ENCODE results near the gene TMEM167B.

TMEM167B gene

DNA sequence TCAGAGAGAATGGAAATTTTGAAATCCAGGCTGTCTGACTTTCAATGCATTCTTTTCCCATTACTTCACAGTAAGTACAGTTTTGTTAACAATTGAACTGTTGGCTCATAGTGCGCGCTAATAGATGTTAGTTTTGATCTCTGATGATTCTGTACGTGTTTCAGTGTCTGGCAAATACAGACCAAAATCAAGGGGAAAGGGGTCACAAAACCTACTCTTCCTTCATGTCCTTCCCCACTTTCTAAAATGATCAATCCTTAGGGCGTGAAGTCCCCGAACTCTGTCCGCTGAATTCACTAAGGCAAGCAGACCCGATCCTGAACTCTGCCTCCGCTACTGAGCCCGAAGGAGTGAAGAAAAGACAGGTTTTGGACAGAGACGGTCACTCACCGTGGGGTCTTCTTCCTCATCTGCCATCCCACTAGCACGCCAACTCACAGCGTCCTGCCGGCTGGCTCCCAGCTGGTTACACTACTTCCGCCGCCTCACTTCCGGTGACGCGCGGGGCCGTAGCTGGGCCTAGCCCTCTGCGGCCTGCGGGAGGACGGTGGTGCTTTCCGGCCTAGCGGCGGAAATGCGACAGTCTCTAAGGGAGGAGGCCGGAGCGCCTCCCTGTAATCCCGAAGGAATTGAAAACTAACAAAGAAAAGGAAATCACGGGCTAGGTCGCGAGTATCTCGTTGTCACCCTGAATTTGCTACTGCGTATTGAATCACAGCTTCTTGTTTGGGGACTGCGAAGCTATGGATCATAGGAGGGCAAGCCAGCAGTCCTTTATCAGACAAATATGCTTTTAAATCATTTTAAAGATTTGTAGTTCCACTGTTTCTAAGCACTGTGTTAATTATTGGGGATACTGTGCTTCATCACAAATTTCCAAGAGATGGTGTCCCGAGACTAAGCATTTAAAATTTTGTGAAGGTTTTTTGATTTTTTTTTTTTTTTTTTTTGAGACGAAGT, 14.8 kb upstream of the TMEM167B start, which contains the start of gene TAF13:
TAF13 (minus strand) TSS at position 473 of the 960 bp plus-strand sequence; CDS start at position 417, 56 bp downstream.
- peak; percentile 95 for DNase-seq (ENCODE audit: low read depth)
- H3K4me3 ChIP-seq (ENCODE audit: low read depth, low read length) = peak within 1 kb of the TSS; percentile 89
- TF ChIP-seq MYC (IDR thresholded peaks at IDR 0.05; ENCODE audit: low read depth, low read length) = peak; percentile 57; the same call in 1 of the 2 replicates
- TF ChIP-seq, protein P1, sequence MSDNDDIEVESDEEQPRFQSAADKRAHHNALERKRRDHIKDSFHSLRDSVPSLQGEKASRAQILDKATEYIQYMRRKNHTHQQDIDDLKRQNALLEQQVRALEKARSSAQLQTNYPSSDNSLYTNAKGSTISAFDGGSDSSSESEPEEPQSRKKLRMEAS (IDR thresholded peaks at IDR 0.05; ENCODE audit: low read depth, low read length) = peak; percentile 71
- peak; percentile 78 for TF ChIP-seq POLR2A (IDR thresholded peaks at IDR 0.05; ENCODE audit: extremely low read depth, insufficient read length)
- TF ChIP-seq, protein P2, sequence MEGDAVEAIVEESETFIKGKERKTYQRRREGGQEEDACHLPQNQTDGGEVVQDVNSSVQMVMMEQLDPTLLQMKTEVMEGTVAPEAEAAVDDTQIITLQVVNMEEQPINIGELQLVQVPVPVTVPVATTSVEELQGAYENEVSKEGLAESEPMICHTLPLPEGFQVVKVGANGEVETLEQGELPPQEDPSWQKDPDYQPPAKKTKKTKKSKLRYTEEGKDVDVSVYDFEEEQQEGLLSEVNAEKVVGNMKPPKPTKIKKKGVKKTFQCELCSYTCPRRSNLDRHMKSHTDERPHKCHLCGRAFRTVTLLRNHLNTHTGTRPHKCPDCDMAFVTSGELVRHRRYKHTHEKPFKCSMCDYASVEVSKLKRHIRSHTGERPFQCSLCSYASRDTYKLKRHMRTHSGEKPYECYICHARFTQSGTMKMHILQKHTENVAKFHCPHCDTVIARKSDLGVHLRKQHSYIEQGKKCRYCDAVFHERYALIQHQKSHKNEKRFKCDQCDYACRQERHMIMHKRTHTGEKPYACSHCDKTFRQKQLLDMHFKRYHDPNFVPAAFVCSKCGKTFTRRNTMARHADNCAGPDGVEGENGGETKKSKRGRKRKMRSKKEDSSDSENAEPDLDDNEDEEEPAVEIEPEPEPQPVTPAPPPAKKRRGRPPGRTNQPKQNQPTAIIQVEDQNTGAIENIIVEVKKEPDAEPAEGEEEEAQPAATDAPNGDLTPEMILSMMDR (IDR thresholded peaks at IDR 0.05; ENCODE audit: low read depth, low read length) = no peak

DNA sequence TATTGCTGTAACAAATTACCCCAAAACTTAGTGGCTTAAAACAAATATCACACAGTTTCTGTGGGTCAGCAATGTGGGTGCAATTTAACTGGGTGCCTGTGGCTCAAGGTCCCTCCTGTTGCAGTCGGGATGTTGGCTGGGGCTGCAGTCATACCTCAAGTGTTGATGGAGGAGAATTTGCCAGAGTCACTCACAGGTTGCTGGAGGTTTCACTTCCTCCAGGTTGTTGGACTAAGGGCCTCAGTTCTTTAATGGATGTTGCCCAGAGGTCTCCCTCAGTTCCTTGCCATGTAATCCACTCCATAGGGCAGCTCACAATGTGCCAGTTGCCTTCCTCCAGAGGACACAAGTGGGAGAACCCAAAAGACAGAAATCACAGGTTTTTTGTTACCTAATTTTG, 12.2 kb upstream of the TMEM167B start:
- no peak overlapping the region for H3K4me3 ChIP-seq (ENCODE audit: low read depth, low read length)
- TF ChIP-seq POLR2A (IDR thresholded peaks at IDR 0.05; ENCODE audit: extremely low read depth, insufficient read length) (no peak), MYC (IDR thresholded peaks at IDR 0.05; ENCODE audit: low read depth, low read length) (no peak)
- TF ChIP-seq, protein P1 (IDR thresholded peaks at IDR 0.05; ENCODE audit: low read depth, low read length) = no peak
- TF ChIP-seq, protein P2 (IDR thresholded peaks at IDR 0.05; ENCODE audit: low read depth, low read length) = no peak
- no peak for DNase-seq (ENCODE audit: low read depth)

DNA sequence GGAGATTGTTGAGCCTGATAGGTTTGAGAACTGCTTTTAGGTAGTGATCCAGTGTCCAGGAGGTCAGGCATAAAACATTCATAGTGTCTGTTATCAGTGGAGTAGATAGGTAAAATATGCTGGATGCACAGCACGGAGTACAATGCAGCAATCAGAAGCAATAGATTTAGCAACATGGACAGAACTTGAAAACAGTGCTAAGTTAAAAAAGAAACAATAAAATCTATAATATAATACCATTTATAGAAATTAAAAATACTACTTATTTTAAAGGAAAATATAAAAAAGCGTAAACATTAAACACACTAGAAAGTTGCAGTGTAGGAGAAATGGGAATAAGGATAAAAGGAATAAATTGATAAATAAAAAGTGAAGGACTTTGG, 11.3 kb upstream of the TMEM167B start:
- H3K4me3 ChIP-seq (ENCODE audit: low read depth, low read length) = no peak overlapping the region
- DNase-seq (ENCODE audit: low read depth) = no peak
- TF ChIP-seq POLR2A (IDR thresholded peaks at IDR 0.05; ENCODE audit: extremely low read depth, insufficient read length) (no peak), MYC (IDR thresholded peaks at IDR 0.05; ENCODE audit: low read depth, low read length) (no peak)
- TF ChIP-seq, protein P1 (IDR thresholded peaks at IDR 0.05; ENCODE audit: low read depth, low read length) = no peak
- TF ChIP-seq, protein P2 (IDR thresholded peaks at IDR 0.05; ENCODE audit: low read depth, low read length) = no peak

DNA sequence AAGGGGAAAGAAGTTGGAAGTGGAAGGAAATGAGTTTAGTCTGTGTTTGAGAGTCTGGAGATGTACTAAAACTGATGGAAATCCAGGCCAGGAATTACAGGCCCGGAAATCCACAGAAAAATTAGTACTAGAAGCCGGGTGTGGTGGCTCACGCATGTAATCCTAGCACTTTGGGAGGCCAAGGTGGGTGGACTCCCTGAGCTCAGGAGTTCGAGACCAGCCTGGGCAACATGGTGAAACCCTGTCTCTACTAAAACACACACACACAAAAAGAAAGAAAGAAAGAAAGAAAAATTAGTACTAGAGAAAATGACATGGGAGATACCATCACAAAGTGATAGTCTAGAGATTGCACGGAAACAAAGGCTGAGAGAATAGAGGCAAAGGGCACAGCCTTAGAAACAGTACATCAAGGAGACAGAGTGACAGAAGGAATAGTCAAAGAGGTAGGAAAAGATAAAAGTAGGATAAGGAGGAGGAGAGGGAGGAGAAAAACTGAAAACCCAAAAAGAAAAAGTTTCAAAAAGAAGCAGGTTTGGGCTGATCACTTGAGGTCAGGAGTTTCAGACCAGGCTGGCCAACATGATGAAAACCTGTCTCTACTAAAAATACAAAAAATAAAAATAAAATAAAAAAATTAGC, 10.0 kb upstream of the TMEM167B start:
- no peak for DNase-seq (ENCODE audit: low read depth)
- TF ChIP-seq, protein P1 (IDR thresholded peaks at IDR 0.05; ENCODE audit: low read depth, low read length) = no peak
- TF ChIP-seq POLR2A (IDR thresholded peaks at IDR 0.05; ENCODE audit: extremely low read depth, insufficient read length) (no peak), MYC (IDR thresholded peaks at IDR 0.05; ENCODE audit: low read depth, low read length) (no peak)
- TF ChIP-seq, protein P2 (IDR thresholded peaks at IDR 0.05; ENCODE audit: low read depth, low read length) = no peak
- no peak overlapping the region for H3K4me3 ChIP-seq (ENCODE audit: low read depth, low read length)

DNA sequence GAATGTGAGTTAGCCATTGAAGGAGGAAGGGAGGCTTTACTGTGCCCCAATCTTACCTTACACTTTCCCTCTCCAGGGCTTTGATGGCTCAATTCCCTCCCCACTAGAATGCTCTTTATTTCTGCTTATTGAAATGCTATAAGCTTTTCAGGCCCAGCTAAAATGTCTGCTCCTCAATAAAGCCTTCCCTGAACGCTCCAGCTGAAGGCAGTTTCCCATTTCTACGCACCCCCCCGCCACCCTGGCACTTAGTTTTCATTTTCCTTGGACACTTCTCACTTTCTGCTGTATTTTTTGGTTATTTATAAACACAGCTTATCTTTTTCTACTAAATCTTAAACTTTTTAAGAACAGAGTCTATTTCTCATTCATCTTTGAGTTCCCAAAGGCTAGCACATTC, 7.1 kb upstream of the TMEM167B start:
- no peak overlapping the region for H3K4me3 ChIP-seq (ENCODE audit: low read depth, low read length)
- DNase-seq (ENCODE audit: low read depth) = no peak
- TF ChIP-seq, protein P1 (IDR thresholded peaks at IDR 0.05; ENCODE audit: low read depth, low read length) = no peak
- TF ChIP-seq, protein P2 (IDR thresholded peaks at IDR 0.05; ENCODE audit: low read depth, low read length) = no peak
- no peak for TF ChIP-seq MYC (IDR thresholded peaks at IDR 0.05; ENCODE audit: low read depth, low read length)
